ENCODE data around the gene MRPS5. TPM values are rescaled to one million over a fixed set of nuclear protein-coding genes. Genes with fewer than 3 reads are reported as not detected.
"Not testable (repeated sequence)": the region's sequence is repeated elsewhere in the genome, so short reads cannot be mapped to it uniquely, and the experiment has no call there.

Gene MRPS5
- total RNA-seq, 1 donor from 2014 or later: 60.7 TPM

DNA sequence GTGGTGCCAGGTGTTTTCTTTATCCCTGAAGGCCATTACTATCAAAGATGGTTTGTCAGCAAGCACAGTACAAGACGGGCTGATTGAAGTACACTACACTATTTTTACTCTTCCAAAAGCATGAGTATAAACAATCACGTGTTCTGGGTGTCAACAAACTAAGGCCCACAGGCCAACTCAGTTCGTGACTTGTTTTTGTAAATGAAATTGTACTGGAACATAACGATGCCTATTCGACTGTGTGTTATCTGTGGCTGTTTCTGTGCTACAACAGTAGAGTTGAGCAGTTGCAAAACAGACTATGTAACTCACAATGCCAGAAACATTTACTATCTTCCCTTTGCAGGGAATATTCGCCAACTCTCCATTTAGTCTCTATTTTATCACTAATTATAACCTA is 12.3 kb downstream of the MRPS5 start:
- H3K9me3 Mint-ChIP-seq: no peaks in the 10 kb centered on the region
- H3K27me3 Mint-ChIP-seq (ENCODE audit: low read depth): no peaks in the 10 kb centered on the region
- no peaks in the 10 kb centered on the region for H3K4me1 Mint-ChIP-seq
- DNase-seq (ENCODE audit: low read depth, low spot score): no peak
- peaks cover 5% of the 10 kb centered on the region for H3K36me3 Mint-ChIP-seq (ENCODE audit: low read depth)
- TF ChIP-seq, protein P1, sequence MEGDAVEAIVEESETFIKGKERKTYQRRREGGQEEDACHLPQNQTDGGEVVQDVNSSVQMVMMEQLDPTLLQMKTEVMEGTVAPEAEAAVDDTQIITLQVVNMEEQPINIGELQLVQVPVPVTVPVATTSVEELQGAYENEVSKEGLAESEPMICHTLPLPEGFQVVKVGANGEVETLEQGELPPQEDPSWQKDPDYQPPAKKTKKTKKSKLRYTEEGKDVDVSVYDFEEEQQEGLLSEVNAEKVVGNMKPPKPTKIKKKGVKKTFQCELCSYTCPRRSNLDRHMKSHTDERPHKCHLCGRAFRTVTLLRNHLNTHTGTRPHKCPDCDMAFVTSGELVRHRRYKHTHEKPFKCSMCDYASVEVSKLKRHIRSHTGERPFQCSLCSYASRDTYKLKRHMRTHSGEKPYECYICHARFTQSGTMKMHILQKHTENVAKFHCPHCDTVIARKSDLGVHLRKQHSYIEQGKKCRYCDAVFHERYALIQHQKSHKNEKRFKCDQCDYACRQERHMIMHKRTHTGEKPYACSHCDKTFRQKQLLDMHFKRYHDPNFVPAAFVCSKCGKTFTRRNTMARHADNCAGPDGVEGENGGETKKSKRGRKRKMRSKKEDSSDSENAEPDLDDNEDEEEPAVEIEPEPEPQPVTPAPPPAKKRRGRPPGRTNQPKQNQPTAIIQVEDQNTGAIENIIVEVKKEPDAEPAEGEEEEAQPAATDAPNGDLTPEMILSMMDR (conservative IDR thresholded peaks at IDR 0.05): no peak
- H3K27ac Mint-ChIP-seq (ENCODE audit: unreplicated experiment): no peak overlapping the region
- no peak overlapping the region for H3K4me3 Mint-ChIP-seq

DNA sequence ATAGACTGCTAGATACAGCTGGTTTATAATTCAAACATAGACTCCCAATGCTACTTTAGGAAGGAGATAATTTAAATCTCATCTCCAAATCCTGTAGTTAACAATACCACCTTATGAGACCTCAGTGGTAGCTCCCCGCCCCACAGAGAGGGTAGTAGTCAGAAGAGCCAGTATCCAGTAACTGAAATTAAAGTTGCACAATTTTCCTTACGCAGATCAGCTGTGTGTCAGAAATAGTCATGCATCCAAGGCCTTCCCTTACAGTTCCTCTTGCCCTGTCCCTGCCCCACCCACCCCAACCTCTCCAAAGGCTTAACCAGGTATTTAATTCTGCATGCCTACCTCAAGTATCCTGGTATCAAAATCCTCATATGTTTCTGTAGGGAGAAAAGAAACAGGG is 15.5 kb downstream of the MRPS5 start:
- no peak overlapping the region for H3K4me3 Mint-ChIP-seq
- H3K36me3 Mint-ChIP-seq (ENCODE audit: low read depth): peaks cover 5% of the 10 kb centered on the region
- H3K9me3 Mint-ChIP-seq: no peaks in the 10 kb centered on the region
- H3K4me1 Mint-ChIP-seq: no peaks in the 10 kb centered on the region
- H3K27ac Mint-ChIP-seq (ENCODE audit: unreplicated experiment): peak overlapping the region; percentile 12
- no peak for DNase-seq (ENCODE audit: low read depth, low spot score)
- no peaks in the 10 kb centered on the region for H3K27me3 Mint-ChIP-seq (ENCODE audit: low read depth)
- TF ChIP-seq, protein P1 (conservative IDR thresholded peaks at IDR 0.05): no peak

DNA sequence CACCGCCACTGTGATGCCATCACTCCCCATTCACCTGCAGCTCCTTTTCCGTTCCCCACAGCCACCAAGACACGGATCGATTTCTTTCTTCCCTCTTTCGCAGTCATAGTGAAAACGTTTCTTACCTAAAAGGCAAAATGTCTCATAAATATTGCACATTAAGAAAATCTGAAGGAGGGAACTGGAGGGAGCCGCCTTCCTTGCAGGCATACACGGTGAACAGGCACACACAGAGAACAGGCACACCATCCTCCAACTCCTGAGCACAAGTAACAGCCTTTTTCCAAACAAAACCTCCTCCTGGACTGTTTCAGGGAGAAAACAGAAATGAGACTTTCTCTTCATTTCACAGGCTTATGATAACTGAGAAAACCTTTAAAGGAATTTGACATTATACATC is 17.0 kb downstream of the MRPS5 start:
- Mint-ChIP-seq H3K27me3 (ENCODE audit: low read depth) (no peaks in the 10 kb centered on the region), H3K4me1 (no peaks in the 10 kb centered on the region), H3K27ac (ENCODE audit: unreplicated experiment) (no peak overlapping the region), H3K4me3 (no peak overlapping the region), H3K9me3 (no peaks in the 10 kb centered on the region), H3K36me3 (ENCODE audit: low read depth) (peaks cover 12% of the 10 kb centered on the region)
- TF ChIP-seq, protein P1 (conservative IDR thresholded peaks at IDR 0.05): no peak
- no peak for DNase-seq (ENCODE audit: low read depth, low spot score)

DNA sequence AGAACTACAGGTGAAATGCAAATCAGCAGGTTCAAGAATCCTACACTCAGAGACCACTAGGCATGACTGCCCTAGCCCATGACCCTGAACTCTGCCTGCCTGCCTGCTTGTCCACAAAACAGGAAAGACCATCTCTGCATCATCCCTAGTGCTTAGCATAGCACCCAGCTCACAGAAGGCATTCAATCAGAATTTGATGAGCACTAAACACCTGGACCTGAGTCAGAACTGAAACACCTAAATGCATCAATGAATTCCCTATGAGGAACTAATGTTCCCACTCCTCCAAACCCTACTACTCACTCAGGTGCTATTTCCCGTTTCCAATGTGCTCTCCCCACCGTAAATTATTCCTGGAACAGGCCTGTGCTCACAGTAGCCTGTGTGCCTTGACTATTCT is 21.7 kb downstream of the MRPS5 start:
- Mint-ChIP-seq H3K4me1 (no peaks in the 10 kb centered on the region), H3K4me3 (no peak overlapping the region), H3K36me3 (ENCODE audit: low read depth) (peaks cover 42% of the 10 kb centered on the region), H3K27ac (ENCODE audit: unreplicated experiment) (no peak overlapping the region), H3K27me3 (ENCODE audit: low read depth) (no peaks in the 10 kb centered on the region), H3K9me3 (peaks cover 5% of the 10 kb centered on the region)
- no peak for DNase-seq (ENCODE audit: low read depth, low spot score)
- TF ChIP-seq, protein P1 (conservative IDR thresholded peaks at IDR 0.05): no peak

DNA sequence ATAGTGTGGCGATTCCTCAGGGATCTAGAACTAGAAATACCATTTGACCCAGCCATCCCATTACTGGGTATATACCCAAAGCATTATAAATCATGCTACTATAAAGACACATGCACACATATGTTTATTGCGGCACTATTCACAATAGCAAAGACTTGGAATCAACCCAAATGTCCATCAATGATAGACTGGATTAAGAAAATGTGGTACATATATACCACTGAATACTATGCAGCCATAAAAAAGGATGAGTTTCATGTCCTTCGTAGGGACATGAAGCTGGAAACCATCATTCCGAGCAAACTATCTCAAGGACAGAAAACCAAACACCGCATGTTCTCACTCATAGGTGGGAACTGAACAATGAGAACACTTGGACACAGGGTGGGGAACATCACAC is 23.3 kb downstream of the MRPS5 start:
- H3K4me3 Mint-ChIP-seq; DNase-seq (ENCODE audit: low read depth, low spot score); H3K9me3 Mint-ChIP-seq; H3K27ac Mint-ChIP-seq (ENCODE audit: unreplicated experiment); H3K27me3 Mint-ChIP-seq (ENCODE audit: low read depth); H3K4me1 Mint-ChIP-seq: not testable (repeated sequence)
- H3K36me3 Mint-ChIP-seq (ENCODE audit: low read depth): peaks cover 57% of the 10 kb centered on the region

DNA sequence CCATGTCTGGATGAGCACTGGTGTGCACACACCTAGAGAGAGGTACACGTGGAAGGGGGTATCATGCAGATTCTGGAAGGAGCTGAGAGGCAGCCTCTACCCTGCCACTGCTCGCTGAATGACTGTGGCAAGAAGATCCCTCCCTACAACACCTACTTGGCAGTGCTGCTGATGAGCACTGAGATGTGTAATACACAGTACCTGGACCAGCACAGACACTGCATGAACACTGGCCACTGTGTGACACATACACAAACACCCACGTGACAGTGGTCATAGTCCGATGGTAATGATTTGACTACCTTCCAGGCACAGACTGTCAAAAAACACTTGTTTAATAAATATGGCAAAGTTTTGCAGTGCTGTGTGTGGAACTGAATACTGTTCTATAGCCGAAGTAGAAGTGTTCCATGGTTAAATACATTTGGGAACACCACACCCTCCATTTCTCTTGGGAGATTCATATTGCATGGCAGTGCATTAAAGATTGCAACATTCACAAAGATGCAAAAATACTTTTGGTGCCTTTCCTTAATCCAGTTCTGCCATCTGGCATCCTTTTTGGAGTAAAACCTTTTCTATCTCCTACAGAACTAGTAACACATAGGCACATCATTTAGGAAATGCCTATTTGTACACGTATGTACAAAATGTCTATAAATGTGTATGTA is 29.6 kb downstream of the MRPS5 start:
- H3K36me3 Mint-ChIP-seq (ENCODE audit: low read depth): peaks cover 59% of the 10 kb centered on the region
- no peak overlapping the region for H3K27ac Mint-ChIP-seq (ENCODE audit: unreplicated experiment)
- peaks cover 3% of the 10 kb centered on the region for H3K9me3 Mint-ChIP-seq
- TF ChIP-seq, protein P1 (conservative IDR thresholded peaks at IDR 0.05): no peak
- no peak overlapping the region for H3K4me3 Mint-ChIP-seq
- DNase-seq (ENCODE audit: low read depth, low spot score): no peak
- no peaks in the 10 kb centered on the region for H3K27me3 Mint-ChIP-seq (ENCODE audit: low read depth)
- H3K4me1 Mint-ChIP-seq: no peaks in the 10 kb centered on the region
